ENCODE data around the gene RREB1. TPM values are rescaled to one million over a fixed set of nuclear protein-coding genes. Genes with fewer than 3 reads are reported as not detected.

The RREB1 gene
- total RNA-seq, 6 donors from 2014 or later, result 44.2 to 112 (median 60.5) TPM

GRCh38 chr6:7142918-7143475, 35.2 kb downstream of the RREB1 start:
- 74 to 80% methylated on average over 6 of the region's 6 CpGs for WGBS, 2 donors
- Histone ChIP-seq H3K4me3 (no peak overlapping the region), H3K4me1 (peaks cover 58 to 89% (median 72%) of the 10 kb centered on the region in 4 donors), H3K27ac (peak overlapping the region in 3 of 4 donors; percentile 92 to 98 (median 94)), H3K36me3 (no peaks in the 10 kb centered on the region), H3K9me3 (no peaks in the 10 kb centered on the region), H3K27me3 (no peaks in the 10 kb centered on the region)
- DNase-seq (no peak), ATAC-seq (ENCODE audit: low FRiP score in 2 of 2) (no peak)
- TF ChIP-seq EP300 (IDR thresholded peaks at IDR 0.05) (no peak), POLR2A (IDR thresholded peaks at IDR 0.05) (no peak), POLR2AphosphoS5 (IDR thresholded peaks at IDR 0.05) (no peak), CTCF (IDR thresholded peaks at IDR 0.05) (no peak)

DNA sequence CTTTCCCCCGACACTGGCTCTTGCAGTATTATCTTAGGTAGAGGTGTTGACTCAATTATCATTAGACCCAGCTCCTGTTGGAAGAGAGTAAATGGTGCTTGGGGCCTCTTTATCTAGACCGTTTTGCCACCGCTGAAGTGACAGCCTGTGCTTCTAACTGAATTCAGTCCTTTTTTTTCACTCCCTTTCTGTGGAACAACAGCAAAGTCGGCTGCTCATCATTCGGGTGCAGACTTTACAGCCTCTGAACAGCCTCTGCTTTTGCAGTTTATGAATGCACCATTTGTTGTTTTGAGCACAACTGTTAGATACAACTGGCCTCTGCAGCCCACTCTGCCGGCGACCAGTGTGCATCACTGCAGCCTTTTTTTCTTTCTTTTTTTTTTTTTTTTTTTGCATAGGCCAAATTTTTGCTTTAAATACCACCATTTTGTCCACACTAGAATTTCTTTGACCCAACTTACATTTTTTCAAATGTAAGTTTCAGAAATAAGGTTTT, 35.8 kb downstream of the RREB1 start:
- WGBS, 2 donors, result 49 to 63% methylated on average over 7 of the region's 7 CpGs
- DNase-seq (no peak), ATAC-seq (ENCODE audit: low FRiP score in 2 of 2) (no peak)
- TF ChIP-seq POLR2A (IDR thresholded peaks at IDR 0.05) (no peak), POLR2AphosphoS5 (IDR thresholded peaks at IDR 0.05) (no peak), EP300 (IDR thresholded peaks at IDR 0.05) (no peak), CTCF (IDR thresholded peaks at IDR 0.05) (no peak)
- H3K36me3 ChIP-seq, result no peaks in the 10 kb centered on the region
- peaks cover 55 to 85% (median 67%) of the 10 kb centered on the region in 4 donors for H3K4me1 ChIP-seq
- peak overlapping the region in 3 of 4 donors; percentile 5 to 92 (median 24) for H3K27ac ChIP-seq
- no peaks in the 10 kb centered on the region for H3K27me3 ChIP-seq
- no peak overlapping the region for H3K4me3 ChIP-seq
- no peaks in the 10 kb centered on the region for H3K9me3 ChIP-seq

DNA sequence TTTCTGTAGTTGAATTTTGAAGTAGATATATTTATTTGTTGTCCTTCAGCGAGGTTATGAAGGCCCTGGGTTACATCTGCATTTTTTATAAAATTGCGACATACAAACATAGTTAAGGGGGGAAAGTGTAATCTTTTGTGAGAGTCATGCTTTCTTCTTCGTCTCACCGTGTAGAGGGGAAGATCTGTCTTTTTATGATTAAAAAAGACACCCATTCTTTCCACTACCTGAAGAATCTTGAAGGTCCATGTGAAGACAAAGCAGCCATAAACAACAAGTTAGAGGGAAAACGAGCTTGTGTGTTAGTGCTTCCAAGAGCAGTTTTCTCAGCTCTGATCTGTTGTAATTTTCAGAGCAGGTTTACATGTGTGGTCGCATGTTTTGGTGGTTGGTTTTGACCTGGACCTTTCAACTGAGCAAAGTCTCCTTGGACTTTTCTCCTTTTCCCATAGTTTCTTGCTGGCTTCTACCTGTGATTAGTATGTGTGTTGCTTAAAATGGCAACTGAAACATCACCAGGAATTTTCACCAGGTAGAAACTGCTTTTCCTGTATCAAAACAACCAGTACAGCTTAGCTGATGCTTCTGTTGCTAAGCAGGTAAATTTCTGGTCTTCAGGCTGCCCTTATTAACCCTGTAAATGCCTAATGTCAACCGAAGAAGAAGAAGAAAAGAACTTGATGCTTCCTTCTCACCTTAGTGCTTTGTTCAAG, 37.3 kb downstream of the RREB1 start:
- DNase-seq (no peak), ATAC-seq (ENCODE audit: low FRiP score in 2 of 2) (peak in 1 of 2 donors; percentile 5)
- peaks cover 51 to 72% (median 56%) of the 10 kb centered on the region in 4 donors for H3K4me1 ChIP-seq
- TF ChIP-seq POLR2AphosphoS5 (IDR thresholded peaks at IDR 0.05), result no peak
- TF ChIP-seq POLR2A (IDR thresholded peaks at IDR 0.05), result no peak
- TF ChIP-seq CTCF (IDR thresholded peaks at IDR 0.05), result no peak
- TF ChIP-seq EP300 (IDR thresholded peaks at IDR 0.05), result no peak
- WGBS, 2 donors, result 41 to 45% methylated on average over 7 of the region's 7 CpGs
- peak overlapping the region; percentile 81 to 91 (median 88) for H3K27ac ChIP-seq
- H3K9me3 ChIP-seq, result no peaks in the 10 kb centered on the region
- no peaks in the 10 kb centered on the region for H3K36me3 ChIP-seq
- no peaks in the 10 kb centered on the region for H3K27me3 ChIP-seq
- H3K4me3 ChIP-seq, result no peak overlapping the region

GRCh38 chr6:7145585-7145884, 37.8 kb downstream of the RREB1 start:
- Histone ChIP-seq H3K27me3 (no peaks in the 10 kb centered on the region), H3K4me1 (peaks cover 50 to 69% (median 53%) of the 10 kb centered on the region in 4 donors), H3K9me3 (no peaks in the 10 kb centered on the region), H3K4me3 (peak overlapping the region in 1 of 4 donors; percentile 12), H3K36me3 (no peaks in the 10 kb centered on the region), H3K27ac (peak overlapping the region; percentile 81 to 91 (median 88))
- TF ChIP-seq POLR2A (IDR thresholded peaks at IDR 0.05), result no peak
- TF ChIP-seq EP300 (IDR thresholded peaks at IDR 0.05), result no peak
- no peak for TF ChIP-seq CTCF (IDR thresholded peaks at IDR 0.05)
- no peak for TF ChIP-seq POLR2AphosphoS5 (IDR thresholded peaks at IDR 0.05)
- 43 to 60% methylated on average over 3 of the region's 3 CpGs for WGBS, 2 donors
- DNase-seq (no peak), ATAC-seq (ENCODE audit: low FRiP score in 2 of 2) (no peak)

Measured in upper lobe of left lung (tissue), 6 donors.